Measurements from ENCODE around the gene TBX6.
"Not testable (repeated sequence)": the region's sequence is repeated elsewhere in the genome, so short reads cannot be mapped to it uniquely, and the experiment has no call there.

Gene TBX6

DNA sequence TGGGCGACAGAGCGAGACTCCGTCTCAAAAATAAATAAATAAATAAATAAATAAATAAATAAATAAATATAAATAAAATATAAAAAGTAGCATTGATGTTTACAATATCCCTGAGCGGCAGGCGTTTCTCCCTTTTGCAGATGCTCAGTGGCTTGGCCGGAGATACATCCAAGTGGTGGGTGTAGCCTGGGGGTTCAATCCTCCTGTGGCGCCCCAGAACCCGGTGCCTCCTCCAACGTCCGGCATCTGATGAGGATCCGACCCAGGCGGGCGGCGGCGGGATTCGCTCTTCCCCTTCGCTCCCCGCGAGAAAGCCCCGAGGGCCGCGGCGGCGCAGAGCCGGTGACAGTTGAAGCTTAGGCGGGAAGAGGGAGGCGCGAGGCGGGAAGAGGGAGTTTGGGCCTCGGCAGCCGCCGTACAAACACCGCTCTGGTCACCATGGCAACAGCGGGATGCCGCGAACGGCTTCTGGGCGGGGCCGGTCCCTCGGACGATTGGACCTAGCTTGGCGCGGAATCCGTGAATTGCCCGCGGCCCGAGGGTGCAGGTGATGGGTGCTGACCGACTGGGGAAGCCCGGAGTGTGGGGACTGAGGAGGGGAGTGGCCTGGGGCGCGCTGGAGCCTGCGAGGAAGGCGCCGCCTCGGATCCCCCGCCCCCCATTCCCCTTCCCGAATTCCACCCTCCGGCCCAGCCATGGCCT, 38.9 kb downstream of the TBX6 start:
- DNase-seq = peak; percentile 95
- in situ Hi-C loops (cut with MboI; ENCODE audit: low pct_unique_long_range_greater_than_20kb, low sequenced_read_pairs) = no loop called here

DNA sequence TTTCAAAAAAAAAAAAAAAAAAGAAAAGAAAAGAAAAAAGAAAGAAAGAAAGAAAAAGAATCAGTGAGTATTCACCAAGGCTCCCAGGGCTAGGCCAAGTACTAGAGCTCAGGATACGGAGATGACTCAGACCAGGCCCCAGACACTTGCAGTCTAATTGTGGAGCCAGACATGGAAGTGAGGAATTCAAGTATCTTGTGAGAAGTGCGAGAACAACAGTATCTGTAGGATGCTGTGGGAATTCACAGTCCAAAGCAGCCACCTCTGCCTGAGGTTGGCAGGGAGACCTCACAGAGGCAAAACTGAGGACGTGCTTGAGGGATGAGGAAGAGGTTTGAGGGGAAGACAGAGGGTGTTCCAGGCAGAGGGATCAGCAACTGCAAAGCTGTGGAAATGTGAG, 40.2 kb downstream of the TBX6 start:
- DNase-seq = no peak
- in situ Hi-C loops (cut with MboI; ENCODE audit: low pct_unique_long_range_greater_than_20kb, low sequenced_read_pairs) = no loop called here

DNA sequence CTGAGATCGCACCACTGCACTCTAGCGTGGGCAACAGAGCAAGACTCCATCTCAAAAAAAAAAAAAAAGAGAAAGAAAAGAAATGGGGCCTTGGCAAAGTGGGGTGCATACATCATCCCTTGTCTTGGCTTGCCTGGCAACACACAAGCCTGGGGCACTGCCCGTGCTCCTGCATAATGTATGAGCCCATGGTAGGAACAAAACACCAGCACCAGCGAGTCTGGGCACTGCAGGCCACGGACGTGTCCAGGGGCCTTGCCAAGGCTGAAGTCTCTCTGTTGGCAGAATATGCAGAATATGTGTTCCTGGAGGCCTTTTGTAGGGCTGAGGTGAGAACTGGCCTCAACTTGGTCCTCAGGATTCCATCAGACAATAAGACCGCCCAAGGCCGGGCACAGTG, 41.9 kb downstream of the TBX6 start:
- DNase-seq = no peak
- in situ Hi-C loops (cut with MboI; ENCODE audit: low pct_unique_long_range_greater_than_20kb, low sequenced_read_pairs) = no loop called here

DNA sequence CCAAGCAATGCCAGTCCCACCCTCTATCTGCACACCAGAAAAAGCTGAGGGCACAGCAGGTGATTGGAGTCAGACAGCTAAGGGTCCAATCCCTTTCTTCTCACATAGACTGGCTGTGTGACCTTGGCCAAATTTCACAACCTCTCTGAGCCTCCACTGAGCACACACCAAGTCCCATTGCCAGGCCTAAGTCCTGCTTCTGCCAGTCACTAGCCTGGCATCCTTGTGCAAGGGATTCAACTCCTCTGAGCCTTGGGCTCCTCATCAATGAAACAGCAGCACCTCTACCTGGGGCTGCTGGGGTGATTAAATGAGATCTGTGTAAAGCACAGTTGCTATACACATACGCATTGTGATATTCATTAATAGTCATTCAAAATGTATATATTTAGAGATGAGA, 45.1 kb downstream of the TBX6 start:
- in situ Hi-C loops (cut with MboI; ENCODE audit: low pct_unique_long_range_greater_than_20kb, low sequenced_read_pairs) = no loop called here
- DNase-seq = no peak

DNA sequence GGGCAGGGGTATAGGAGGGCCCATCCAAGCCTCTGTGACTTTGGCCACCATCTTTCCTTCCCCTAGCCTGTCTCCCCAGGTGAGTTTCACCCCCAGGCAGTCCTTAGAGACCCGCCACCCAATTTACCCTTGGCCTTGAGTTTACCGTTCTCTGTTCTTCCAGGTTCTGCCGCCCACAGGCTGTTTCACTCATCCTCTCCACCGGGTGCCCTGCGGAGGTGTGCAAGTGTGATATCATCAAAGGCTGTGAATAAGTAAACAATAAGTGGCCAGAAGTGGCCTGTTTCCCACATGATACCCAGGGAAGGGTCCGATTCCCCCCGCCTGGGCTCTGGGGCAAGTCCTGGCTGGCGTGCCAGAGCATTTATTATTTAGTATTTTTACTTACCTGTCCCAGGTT, 45.5 kb downstream of the TBX6 start:
- in situ Hi-C loops (cut with MboI; ENCODE audit: low pct_unique_long_range_greater_than_20kb, low sequenced_read_pairs) = no loop called here
- DNase-seq = no peak

DNA sequence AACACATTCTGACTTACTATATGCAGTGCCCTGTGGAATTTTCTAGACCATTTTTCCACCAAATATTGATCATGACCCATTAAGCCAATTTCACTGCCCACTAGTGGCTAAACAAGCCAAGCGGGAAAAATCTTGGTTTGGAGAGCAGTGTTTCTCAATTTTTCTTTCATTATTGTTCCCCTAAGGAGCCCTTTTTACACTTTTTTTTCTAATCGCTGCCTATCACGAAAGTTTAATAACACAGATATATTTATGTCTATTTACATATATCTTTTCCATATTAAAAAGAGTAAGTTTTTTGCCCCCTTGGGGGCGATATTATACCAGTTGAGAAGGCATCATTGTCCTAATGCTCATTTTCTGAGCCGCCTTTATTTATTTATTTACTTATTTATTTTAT, 49.9 kb downstream of the TBX6 start:
- in situ Hi-C loops (cut with MboI; ENCODE audit: low pct_unique_long_range_greater_than_20kb, low sequenced_read_pairs) = no loop called here
- DNase-seq = peak; percentile 21

DNA sequence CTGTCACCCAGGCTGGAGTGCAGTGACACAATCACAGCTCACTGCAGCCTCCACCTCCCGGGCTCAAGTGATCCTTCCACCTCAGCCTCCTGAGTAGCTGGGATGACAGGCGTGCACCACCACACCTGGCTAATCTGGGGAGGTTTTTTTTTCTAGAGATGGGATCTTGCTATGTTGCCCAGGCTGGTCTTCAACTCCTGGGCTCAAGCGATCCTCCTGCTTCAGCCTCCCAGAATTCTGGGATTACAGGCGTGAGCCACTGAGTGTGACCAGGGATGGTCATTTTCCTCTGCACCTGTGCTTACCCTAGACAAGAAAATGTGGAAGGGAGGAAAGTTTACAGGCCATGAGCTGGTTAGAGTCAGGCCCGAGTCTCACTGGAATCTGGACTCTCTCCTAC, 51.0 kb downstream of the TBX6 start:
- DNase-seq; in situ Hi-C loops (cut with MboI; ENCODE audit: low pct_unique_long_range_greater_than_20kb, low sequenced_read_pairs): not testable (repeated sequence)

DNA sequence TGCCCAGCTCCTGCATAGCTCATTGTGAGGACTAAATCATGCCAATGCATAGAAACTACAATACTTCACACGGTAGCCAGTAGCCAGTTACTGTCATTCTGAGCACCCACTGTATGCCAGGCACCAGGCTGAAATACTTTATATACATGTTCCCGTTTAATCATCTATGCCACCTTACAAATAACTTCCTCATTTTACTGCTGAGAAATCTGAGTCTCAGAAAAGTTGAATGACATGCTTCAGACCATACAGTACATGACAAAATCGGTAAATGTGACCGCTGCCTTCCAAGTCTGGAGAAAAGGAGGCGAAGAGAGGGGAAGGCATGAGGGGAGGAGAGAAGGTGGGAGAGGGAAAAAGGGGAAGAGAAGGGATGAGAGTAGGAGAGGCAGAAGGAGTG, 51.5 kb downstream of the TBX6 start:
- peak; percentile 52 for DNase-seq
- in situ Hi-C loops (cut with MboI; ENCODE audit: low pct_unique_long_range_greater_than_20kb, low sequenced_read_pairs) = no loop called here
